Smooth muscle cell of bladder (primary cell): Measurements from ENCODE around the gene SOX11. TPM values are rescaled to one million over a fixed set of nuclear protein-coding genes. Genes with fewer than 3 reads are reported as not detected.

Experiments used
- total RNA-seq: library from RNA; depleted of rRNA; stranded (reverse); fragments of >200 nt; gene quantifications from 2 replicates; pipeline ENCODE4 v1.2.3, GENCODE V29; 2014

Gene SOX11
- under 0.01 TPM in 1 of 2 replicates, not detected in the other for total RNA-seq

GRCh38 chr2:5691985-5692529 is at the start of gene SOX11:
Gene SOX11, plus strand, starts transcription at chr2:5692384. Its CDS starts 338 bp downstream, at chr2:5692722.

